GM18526 (cell line): ENCODE measurements around the gene MKI67.
A peak's percentile ranks its signal among the peaks of the same experiment; 100 is the strongest.

Experiments used
- POLR2A ChIP-seq: IDR thresholded peaks from 3 replicates; pipeline ENCODE4 v1.6.1; 2011; ENCODE audit not compliant: insufficient read length; ENCODE audit errors: extremely low read depth

The MKI67 gene

GRCh38 chr10:128058106-128058749 lies 68.0 kb downstream of the MKI67 start:
- no peak for TF ChIP-seq POLR2A

- no peak for TF ChIP-seq POLR2A
Observed at GRCh38 chr10:128056303-128057050, 69.7 kb downstream of the MKI67 start.

DNA sequence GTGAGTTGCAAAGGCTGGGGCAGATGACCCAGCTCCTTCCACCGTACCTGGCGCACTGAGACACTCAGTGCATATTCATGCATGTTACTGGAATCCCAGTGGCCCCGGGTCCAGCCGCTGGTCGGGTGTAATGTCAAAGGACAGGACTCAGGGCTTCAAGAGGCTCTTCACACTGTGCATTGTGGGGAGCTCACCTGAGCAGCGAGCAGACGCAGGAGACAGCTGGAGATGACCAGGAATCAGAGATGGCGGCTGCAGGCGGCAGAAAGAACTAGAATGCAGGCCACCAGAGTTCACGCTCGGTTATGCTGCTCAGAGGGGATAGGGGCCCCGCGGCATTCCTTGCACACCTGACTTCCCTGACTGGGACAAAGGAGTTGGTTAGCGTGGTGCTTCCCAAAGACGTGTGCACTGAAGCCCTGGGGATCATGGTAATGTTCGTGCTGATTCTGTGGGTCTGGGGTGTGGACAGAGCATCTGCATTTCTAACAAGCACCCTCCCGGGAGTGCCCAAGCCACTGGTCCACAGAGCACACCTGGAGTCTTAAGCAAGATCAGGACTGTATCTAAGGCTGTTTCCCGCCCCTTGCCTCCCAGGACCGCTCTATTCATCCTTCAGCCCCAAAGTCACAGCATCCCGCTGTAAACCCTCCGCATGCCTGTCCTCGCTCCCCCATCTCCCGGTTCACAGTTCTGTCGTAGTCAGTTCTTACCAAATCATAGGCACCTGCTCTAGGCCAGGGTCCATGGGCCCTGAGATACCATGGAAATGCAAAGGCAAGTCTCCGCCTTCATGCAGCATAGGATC lies 71.0 kb downstream of the MKI67 start:
- TF ChIP-seq POLR2A, result no peak

DNA sequence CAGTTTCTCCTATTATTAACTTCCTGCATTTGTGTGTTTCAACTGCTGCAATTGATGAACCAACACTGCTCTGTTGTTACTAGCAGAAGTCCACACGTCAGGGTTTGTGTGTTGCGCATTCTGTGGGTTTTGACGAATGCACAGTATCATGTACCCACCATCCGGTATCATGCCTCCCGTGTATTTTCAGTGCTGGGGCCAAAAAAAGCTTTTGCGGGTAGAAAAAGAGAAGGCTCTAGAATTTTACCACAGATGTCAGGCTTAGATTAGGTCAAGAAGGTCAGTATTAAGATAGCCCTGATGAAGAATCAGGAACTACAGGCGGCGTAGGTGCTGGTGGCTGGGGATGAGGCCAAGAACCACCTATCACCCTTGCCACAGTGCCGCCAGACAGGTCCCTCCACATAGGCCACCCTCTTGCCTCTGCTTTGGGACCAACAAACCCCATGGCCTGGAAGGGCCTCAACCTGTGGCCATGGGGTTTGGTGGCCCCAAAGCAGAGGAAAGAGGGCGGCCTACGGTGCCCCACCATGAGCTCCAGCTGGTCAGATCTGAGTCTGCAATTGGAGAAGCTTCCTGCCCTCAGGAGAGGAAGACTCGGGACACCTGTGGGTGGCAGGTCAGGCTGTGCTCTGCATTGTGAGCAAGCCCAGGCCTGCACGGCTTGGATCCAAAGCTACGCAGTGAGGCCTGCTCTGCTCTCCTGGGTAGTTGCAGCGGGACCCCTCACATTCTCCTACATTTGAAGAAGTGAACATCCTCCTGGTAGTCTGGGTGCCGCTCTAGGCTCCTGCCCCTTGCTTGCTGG lies 71.9 kb downstream of the MKI67 start:
- TF ChIP-seq POLR2A, result no peak

- no peak for TF ChIP-seq POLR2A
Observed at GRCh38 chr10:128053356-128053755, 72.9 kb downstream of the MKI67 start.

- TF ChIP-seq POLR2A, result no peak
Observed at GRCh38 chr10:128052696-128053095, 73.5 kb downstream of the MKI67 start.

DNA sequence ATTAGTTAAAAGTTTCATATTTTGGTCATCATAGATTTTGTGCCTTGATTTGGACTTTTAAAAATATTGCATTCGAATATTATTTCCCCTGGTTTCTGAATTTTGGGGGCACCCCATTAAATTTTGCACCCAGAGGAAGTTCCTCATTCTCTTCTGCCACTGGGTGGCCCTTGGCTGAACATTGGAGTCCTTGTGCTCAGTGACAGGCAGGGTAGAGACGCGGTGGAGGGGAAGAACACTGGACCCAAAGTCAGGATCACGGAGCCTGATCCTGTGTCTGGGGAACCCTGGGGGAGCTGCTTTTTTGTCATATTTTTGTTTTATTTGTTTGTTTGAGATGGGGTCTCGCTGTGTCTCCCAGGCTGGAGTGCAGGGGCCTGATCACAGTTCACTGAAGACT lies 74.7 kb downstream of the MKI67 start:
- TF ChIP-seq POLR2A, result no peak

DNA sequence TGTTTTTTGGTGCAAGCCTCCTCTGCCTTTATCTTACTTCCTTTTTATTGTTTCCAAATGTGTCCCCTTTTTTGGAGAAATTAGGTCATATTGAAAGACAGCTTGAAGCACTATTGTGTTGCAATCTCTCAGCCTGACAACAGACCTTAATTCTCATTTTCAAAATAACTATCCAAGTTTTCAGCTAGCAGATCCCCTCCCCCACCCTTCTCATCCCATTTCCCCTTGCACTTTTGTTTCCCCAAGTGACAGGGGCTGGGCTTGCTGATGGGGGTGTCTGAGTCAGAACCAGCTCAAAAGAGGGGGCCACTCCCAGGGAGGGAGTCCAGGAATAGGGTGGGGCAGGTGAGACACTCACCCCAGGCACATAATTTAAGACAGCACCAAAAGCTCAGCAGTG lies 75.3 kb downstream of the MKI67 start:
- no peak for TF ChIP-seq POLR2A

GRCh38 chr10:128050121-128050516 lies 76.1 kb downstream of the MKI67 start:
- no peak for TF ChIP-seq POLR2A

DNA sequence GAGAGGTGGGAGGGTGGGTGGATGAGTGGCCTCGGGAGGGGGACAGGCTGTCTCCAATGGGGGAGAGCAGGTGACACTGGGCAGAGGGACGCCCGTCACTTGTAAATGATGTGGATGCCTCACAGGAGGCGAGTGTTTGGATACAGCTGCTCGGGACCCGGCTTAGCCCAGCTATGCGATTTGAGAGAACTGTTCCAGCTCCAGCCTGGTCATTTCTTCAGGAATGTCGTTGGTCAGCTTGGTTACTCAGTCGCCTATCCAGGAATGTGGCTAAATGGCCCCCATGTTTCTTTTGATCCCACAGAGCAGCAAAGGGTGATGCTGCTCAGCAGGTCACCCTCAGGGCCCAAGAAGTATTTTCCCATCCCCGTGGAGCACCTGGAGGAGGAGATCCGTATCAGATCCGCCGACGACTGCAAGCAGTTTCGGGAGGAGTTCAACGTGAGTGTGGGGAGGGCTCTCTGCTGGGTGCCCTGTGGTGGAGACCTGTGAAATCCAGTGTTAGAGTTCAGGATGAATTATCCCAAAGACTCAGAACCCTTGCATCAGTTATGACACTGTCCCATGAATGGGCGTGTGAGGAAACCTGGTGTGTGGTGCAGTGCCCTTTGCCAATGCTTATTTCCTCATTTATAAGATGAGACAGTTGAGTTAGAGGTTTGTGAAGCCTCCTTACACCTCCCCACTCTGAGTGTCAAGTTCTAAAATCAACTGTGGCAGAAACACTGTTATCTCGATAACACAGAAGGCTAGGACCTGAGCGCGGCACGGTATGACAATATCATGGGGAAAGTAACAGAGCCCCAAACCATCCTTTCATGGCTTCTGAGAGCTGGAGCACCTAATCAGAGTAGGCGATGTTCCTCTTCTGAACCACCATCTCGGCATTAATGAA lies 76.8 kb downstream of the MKI67 start:
- no peak for TF ChIP-seq POLR2A

GRCh38 chr10:128048819-128049210 lies 77.4 kb downstream of the MKI67 start:
- TF ChIP-seq POLR2A, result no peak

GRCh38 chr10:128047991-128048818 lies 78.0 kb downstream of the MKI67 start:
- no peak for TF ChIP-seq POLR2A

GRCh38 chr10:128047351-128047750 lies 78.9 kb downstream of the MKI67 start:
- peak; percentile 72 for TF ChIP-seq POLR2A
